B cell (primary cell): Measurements from ENCODE around the gene NOSIP. TPM values are rescaled to one million over a fixed set of nuclear protein-coding genes. Genes with fewer than 3 reads are reported as not detected.

Experiments
- ATAC-seq: fragments of 200-7000 bp; cut with Tn5 transposase; one replicate; pipeline ENCODE4 v1.10.0; 2021; ENCODE audit warnings: low read depth, mild to moderate bottlenecking, moderate number of reproducible peaks, moderate library complexity
- CTCF ChIA-PET: fragments of 350-600 bp; sonication (Branson Sonifier 250); formaldehyde crosslinking; loops from one replicate; lab custom pipeline; 2021; ENCODE audit warnings: antibody characterized with exemption, inconsistent platforms; lab: Charles Lee
- POLR2A ChIA-PET: fragments of 350-600 bp; sonication (Branson Sonifier 250); formaldehyde crosslinking; loops from one replicate; lab custom pipeline; 2021; ENCODE audit warnings: antibody characterized with exemption; lab: Charles Lee
- DNase-seq: peaks from one replicate; pipeline ENCODE4 v3.0.0; 2013
- H2AFZ ChIP-seq: 2 replicates; pipeline ENCODE4 v1.6.1; 2012; ENCODE audit warnings: mild to moderate bottlenecking, low read depth, low read length; ENCODE audit not compliant: insufficient read depth, poor library complexity, severe bottlenecking
- H3K27ac ChIP-seq, 2 donors: 1 replicate in 1 of 2; 2 replicates in 1 of 2; pipeline ENCODE4 v1.5.1; 2012 to 2013; ENCODE audit warnings: low read length in 2 of 2, mild to moderate bottlenecking in 2 of 2, moderate library complexity in 1 of 2
- H3K27me3 ChIP-seq, 4 experiments: fragments of 200-600 bp in 1 of 4; sonication (generic) in 1 of 4; replicated peaks in 1 of 4; 1 replicate in 2 of 4; 2 replicates in 2 of 4; pipeline versions ENCODE4 v1.6.1 to v1.7.0; 2013 to 2016; ENCODE audit warnings: low read length in 3 of 4, mild to moderate bottlenecking in 2 of 4, mixed read lengths in 1 of 4, moderate library complexity in 1 of 4; ENCODE audit not compliant: insufficient read depth in 4 of 4, control insufficient read depth in 3 of 4; ENCODE audit errors: control extremely low read depth in 1 of 4
- H3K36me3 ChIP-seq, 2 experiments: replicated peaks in 1 of 2; 1 replicate in 1 of 2; 2 replicates in 1 of 2; pipeline versions ENCODE4 v1.6.1 to v1.7.1; 2013; ENCODE audit warnings: low read length in 1 of 2; ENCODE audit not compliant: insufficient read depth in 2 of 2, control insufficient read depth in 1 of 2; ENCODE audit errors: control extremely low read depth in 1 of 2, extremely low read depth in 1 of 2
- H3K4me1 ChIP-seq, 2 donors: fragments of 200-600 bp in 1 of 2; sonication (generic) in 1 of 2; 1 replicate in 1 of 2; 2 replicates in 1 of 2; pipeline versions ENCODE4 v1.5.1 to v1.6.1; 2013 to 2017; ENCODE audit warnings: low read length in 2 of 2; ENCODE audit not compliant: control insufficient read depth in 2 of 2, insufficient read depth in 2 of 2
- H3K4me2 ChIP-seq: replicated peaks from 2 replicates; pipeline ENCODE3; 2012; ENCODE audit warnings: mild to moderate bottlenecking, low read depth, low read length; ENCODE audit not compliant: poor library complexity, severe bottlenecking
- H3K4me3 ChIP-seq, 5 experiments: fragments of 200-600 bp in 1 of 5; sonication (generic) in 1 of 5; 1 replicate in 3 of 5; 2 replicates in 2 of 5; pipeline versions ENCODE4 v1.5.1 to v1.7.0; 2011 to 2016; ENCODE audit warnings: low read length in 4 of 5, mild to moderate bottlenecking in 4 of 5, low read depth in 2 of 5, control low read depth in 1 of 5, moderate library complexity in 1 of 5; ENCODE audit not compliant: insufficient read depth in 1 of 5; ENCODE audit errors: control extremely low read depth in 1 of 5, extremely low read depth in 1 of 5
- H3K79me2 ChIP-seq: fragments of 200-600 bp; sonication (generic); one replicate; pipeline ENCODE4 v1.6.0; 2016; ENCODE audit warnings: low read length; ENCODE audit not compliant: control insufficient read depth, insufficient read depth
- H3K9ac ChIP-seq: fragments of 200-600 bp; sonication (generic); 2 replicates; pipeline ENCODE4 v1.6.1; 2017; ENCODE audit warnings: mild to moderate bottlenecking, low read length, moderate library complexity
- H3K9me3 ChIP-seq, 3 donors: one replicate each; pipeline versions ENCODE4 v1.6.1 to v1.7.1; 2013; ENCODE audit warnings: low read length in 2 of 3; ENCODE audit not compliant: control insufficient read depth in 2 of 3, insufficient read depth in 1 of 3; ENCODE audit errors: control extremely low read depth in 1 of 3
- H4K20me1 ChIP-seq: 2 replicates; pipeline ENCODE4 v1.6.0; 2012; ENCODE audit warnings: mild to moderate bottlenecking, low read length; ENCODE audit not compliant: insufficient read depth, control insufficient read depth, poor library complexity, severe bottlenecking
- H3K27ac Mint-ChIP-seq: one replicate; pipeline ENCODE4 v1.8.0; 2021; ENCODE audit warnings: mixed read lengths
- H3K27me3 Mint-ChIP-seq: one replicate; pipeline ENCODE4 v1.8.0; 2021; ENCODE audit warnings: mixed read lengths
- H3K4me1 Mint-ChIP-seq: one replicate; pipeline ENCODE4 v1.8.0; 2021; ENCODE audit warnings: mixed read lengths
- H3K4me3 Mint-ChIP-seq: one replicate; pipeline ENCODE4 v1.8.0; 2021; ENCODE audit warnings: mixed read lengths
- H3K9me3 Mint-ChIP-seq: one replicate; pipeline ENCODE4 v1.8.0; 2022; ENCODE audit warnings: mixed read lengths; ENCODE audit not compliant: insufficient read depth
- EZH2 ChIP-seq: IDR thresholded peaks from 2 replicates; pipeline ENCODE4 v1.6.1; 2012; ENCODE audit warnings: borderline replicate concordance, low read depth, mild to moderate bottlenecking, moderate library complexity, low read length; ENCODE audit not compliant: insufficient read depth, poor library complexity, severe bottlenecking
- WGBS: methylation state at CpG from one replicate; pipeline ENCODE4 v1.1.5; 2013; ENCODE audit warnings: missing lambda C conversion rate; ENCODE audit not compliant: insufficient coverage; 5-methylcytosine and 5-hydroxymethylcytosine counted together
- intact Hi-C: fragments of 100-400 bp; cut with micrococcal nuclease; formaldehyde crosslinking; loops from one replicate; pipeline ENCODE4 v1.10.0; 2022
- polyA plus RNA-seq: library from polyadenylated mRNA; depleted of rRNA; stranded (reverse); fragments of >200 nt; gene quantifications from 2 replicates; pipeline ENCODE4 v1.2.3, GENCODE V29; 2012
- total RNA-seq, 2 donors: library from RNA; stranded (reverse); fragments of 120-200 nt in 1 of 2; gene quantifications; 1 replicate in 1 of 2; 2 replicates in 1 of 2; pipeline versions ENCODE4 v1.2.3 to v1.2.4, GENCODE V29; 2013 to 2022
- TF ChIP-seq, protein P1 (sequence below): fragments of 200-600 bp; IDR thresholded peaks from one replicate; pipeline ENCODE4 v1.8.0; 2022; ENCODE audit warnings: antibody characterized with exemption, mild to moderate bottlenecking

The NOSIP gene
- total and polyA plus RNA-seq, 2 donors (not counting 1 experiment from before 2014, with no cell fraction given) = 55.5 to 135 TPM

- H2AFZ ChIP-seq = no peak overlapping the region
- peaks cover 16 to 21% of the 10 kb centered on the region in 2 donors for H3K4me1 ChIP-seq
- Mint-ChIP-seq H3K27me3 (no peaks in the 10 kb centered on the region), H3K4me1 (peaks cover 22% of the 10 kb centered on the region), H3K4me3 (no peak overlapping the region), H3K9me3 (no peaks in the 10 kb centered on the region), H3K27ac (no peak overlapping the region)
- CTCF ChIA-PET = no interaction called here
- no peak overlapping the region for H3K27ac ChIP-seq
- no peaks in the 10 kb centered on the region for H3K27me3 ChIP-seq
- DNase-seq (no peak), ATAC-seq (no peak)
- no peak overlapping the region for H3K9ac ChIP-seq
- peaks cover 0 to 40% of the 10 kb centered on the region in 2 experiments for H3K36me3 ChIP-seq
- peaks cover 95% of the 10 kb centered on the region for H3K79me2 ChIP-seq
- H3K4me2 ChIP-seq = no peak overlapping the region
- TF ChIP-seq, protein P1, sequence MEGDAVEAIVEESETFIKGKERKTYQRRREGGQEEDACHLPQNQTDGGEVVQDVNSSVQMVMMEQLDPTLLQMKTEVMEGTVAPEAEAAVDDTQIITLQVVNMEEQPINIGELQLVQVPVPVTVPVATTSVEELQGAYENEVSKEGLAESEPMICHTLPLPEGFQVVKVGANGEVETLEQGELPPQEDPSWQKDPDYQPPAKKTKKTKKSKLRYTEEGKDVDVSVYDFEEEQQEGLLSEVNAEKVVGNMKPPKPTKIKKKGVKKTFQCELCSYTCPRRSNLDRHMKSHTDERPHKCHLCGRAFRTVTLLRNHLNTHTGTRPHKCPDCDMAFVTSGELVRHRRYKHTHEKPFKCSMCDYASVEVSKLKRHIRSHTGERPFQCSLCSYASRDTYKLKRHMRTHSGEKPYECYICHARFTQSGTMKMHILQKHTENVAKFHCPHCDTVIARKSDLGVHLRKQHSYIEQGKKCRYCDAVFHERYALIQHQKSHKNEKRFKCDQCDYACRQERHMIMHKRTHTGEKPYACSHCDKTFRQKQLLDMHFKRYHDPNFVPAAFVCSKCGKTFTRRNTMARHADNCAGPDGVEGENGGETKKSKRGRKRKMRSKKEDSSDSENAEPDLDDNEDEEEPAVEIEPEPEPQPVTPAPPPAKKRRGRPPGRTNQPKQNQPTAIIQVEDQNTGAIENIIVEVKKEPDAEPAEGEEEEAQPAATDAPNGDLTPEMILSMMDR = no peak
- no peak for TF ChIP-seq EZH2
- POLR2A ChIA-PET = interaction anchor here (0.6 kb wide), 1 partner anchor 43 kb away, joined by 8 read pairs; the partner anchor contains the start of gene RRAS
- no peaks in the 10 kb centered on the region for H3K9me3 ChIP-seq
- H4K20me1 ChIP-seq = peaks cover 96% of the 10 kb centered on the region
- no peak overlapping the region for H3K4me3 ChIP-seq
- intact Hi-C loops = no loop called here
- 96% methylated on average over 11 of the region's 15 CpGs for WGBS
Observed at GRCh38 chr19:49596407-49596806, 16.1 kb upstream of the NOSIP start.

DNA sequence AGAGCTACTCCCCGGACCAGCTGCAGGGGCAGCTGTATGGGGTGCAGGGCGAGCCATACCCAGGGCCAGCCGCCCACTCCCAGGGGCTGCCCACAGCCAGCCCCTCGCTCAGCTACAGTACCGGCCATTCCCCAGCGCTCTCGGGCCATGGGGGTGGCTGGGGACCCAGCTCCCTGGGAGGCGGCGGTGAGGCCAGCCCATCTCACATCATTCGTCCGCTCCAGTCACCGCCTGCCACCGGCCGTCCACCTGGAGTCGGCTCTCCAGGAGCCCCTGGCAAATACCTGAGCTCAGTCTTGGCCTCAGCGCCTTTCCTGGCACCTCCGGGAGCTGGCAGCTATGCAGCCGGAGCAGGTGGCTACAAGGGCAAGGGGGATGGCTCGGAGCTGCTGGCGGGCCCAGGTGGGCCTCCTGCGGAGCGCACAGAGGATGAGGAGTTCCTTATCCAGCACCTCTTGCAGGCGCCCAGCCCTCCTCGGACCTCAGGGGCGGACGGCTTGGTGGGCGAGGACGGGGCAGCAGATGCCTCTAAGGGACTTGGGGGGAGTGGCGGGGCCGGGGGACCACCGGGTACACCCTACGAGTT is 15.6 kb upstream of the NOSIP start:
- POLR2A ChIA-PET = interaction anchor here (0.8 kb wide), 1 partner anchor 46 kb away, joined by 3 read pairs; the partner anchor contains the start of gene SCAF1
- CTCF ChIA-PET = interaction anchor here (0.6 kb wide), 1 partner anchor 13 kb away, joined by 3 read pairs; no protein-coding TSS in a partner anchor
- no peaks in the 10 kb centered on the region for H3K9me3 ChIP-seq
- no peak overlapping the region for H2AFZ ChIP-seq
- no peak overlapping the region for H3K27ac Mint-ChIP-seq
- DNase-seq (no peak), ATAC-seq (no peak)
- H3K4me2 ChIP-seq = no peak overlapping the region
- 96% methylated on average over 29 of the region's 32 CpGs for WGBS
- no peak overlapping the region for H3K4me3 ChIP-seq
- no peak overlapping the region for H3K9ac ChIP-seq
- no peaks in the 10 kb centered on the region for H3K9me3 Mint-ChIP-seq
- peaks cover 16 to 21% of the 10 kb centered on the region in 2 donors for H3K4me1 ChIP-seq
- H3K4me1 Mint-ChIP-seq = peaks cover 22% of the 10 kb centered on the region
- intact Hi-C loops = no loop called here
- H3K27ac ChIP-seq = no peak overlapping the region
- H3K4me3 Mint-ChIP-seq = no peak overlapping the region
- H4K20me1 ChIP-seq = peaks cover 91% of the 10 kb centered on the region
- H3K79me2 ChIP-seq = peaks cover 90% of the 10 kb centered on the region
- H3K27me3 Mint-ChIP-seq = no peaks in the 10 kb centered on the region
- peaks cover 0 to 38% of the 10 kb centered on the region in 2 experiments for H3K36me3 ChIP-seq
- no peaks in the 10 kb centered on the region for H3K27me3 ChIP-seq
- TF ChIP-seq, protein P1 = no peak
- TF ChIP-seq EZH2 = no peak
